Breast epithelium (tissue), 4 donors: Measurements from ENCODE around the gene ZNF547. TPM values are rescaled to one million over a fixed set of nuclear protein-coding genes. Genes with fewer than 3 reads are reported as not detected.

Experiments used
- DNase-seq, 2 donors: peaks; one replicate each; pipeline ENCODE4 v3.0.0-alpha.2; 2019; ENCODE audit warnings: low spot score in 2 of 2
- H3K27ac ChIP-seq, 2 donors: fragments of 200-600 bp; sonication (generic) in 1 of 2; one replicate each; pipeline ENCODE4 v1.5.1; 2016 to 2019; ENCODE audit warnings: mild to moderate bottlenecking in 1 of 2
- H3K27me3 ChIP-seq, 2 donors: fragments of 200-600 bp; sonication (generic) in 1 of 2; one replicate each; pipeline versions ENCODE4 v1.5.1 to v1.6.0; 2017 to 2019; ENCODE audit warnings: control low read depth in 1 of 2, mild to moderate bottlenecking in 1 of 2
- H3K36me3 ChIP-seq: fragments of 200-600 bp; one replicate; pipeline ENCODE4 v1.5.1; 2019
- H3K4me1 ChIP-seq, 2 donors: fragments of 200-600 bp; sonication (generic); one replicate each; pipeline ENCODE4 v1.5.1; 2016 to 2019; ENCODE audit warnings: control low read depth in 1 of 2
- H3K4me3 ChIP-seq, 3 donors: fragments of 200-600 bp; sonication (generic); 1 replicate in 2 of 3; 2 replicates in 1 of 3; pipeline ENCODE4 v1.5.1; 2016 to 2019; ENCODE audit warnings: mild to moderate bottlenecking in 3 of 3, moderate library complexity in 2 of 3
- H3K9me3 ChIP-seq, 2 donors: fragments of 200-600 bp; sonication (generic) in 1 of 2; one replicate each; pipeline ENCODE4 v1.5.1; 2016 to 2019; ENCODE audit warnings: control low read depth in 1 of 2
- CTCF ChIP-seq, 3 donors: fragments of 450-650 bp; IDR thresholded peaks; one replicate each; pipeline ENCODE4 v1.5.1; 2016 to 2017; ENCODE audit warnings: antibody characterized with exemption in 3 of 3, mild to moderate bottlenecking in 3 of 3, moderate library complexity in 3 of 3
- POLR2A ChIP-seq: fragments of 450-650 bp; IDR thresholded peaks from one replicate; pipeline ENCODE4 v1.6.1; 2016; ENCODE audit warnings: antibody characterized with exemption, mild to moderate bottlenecking, moderate library complexity
- POLR2AphosphoS5 ChIP-seq, 3 donors: sonication (generic); formaldehyde crosslinking; IDR thresholded peaks; one replicate each; pipeline ENCODE4 v1.6.1; 2017; ENCODE audit warnings: antibody characterized with exemption in 3 of 3
- intact Hi-C: fragments of 100-400 bp; cut with DNase I; formaldehyde crosslinking; loops from one replicate; pipeline ENCODE4 v1.15.1; 2023; ENCODE audit warnings: low total_unique reads
- total RNA-seq, 3 donors: library from RNA; depleted of rRNA; stranded (reverse); fragments of >200 nt; gene quantifications; one replicate each; pipeline ENCODE4 v1.1.0, GENCODE V29; 2016

ZNF547 gene
- total RNA-seq, 3 donors from 2014 or later = 1.6 to 3.8 (median 2.4) TPM

GRCh38 chr19:57350877-57351805 lies 12.2 kb upstream of the ZNF547 start, which contains the start of gene ZNF304:
Gene ZNF304, plus strand, starts transcription at chr19:57351271. Its CDS starts 394 bp downstream, at chr19:57351665.
- no peaks in the 10 kb centered on the region for H3K27me3 ChIP-seq
- peak within 1 kb of the TSS; percentile 77 for H3K27ac ChIP-seq
- H3K4me1 ChIP-seq = peaks cover 0 to 7% of the 10 kb centered on the region in 2 donors
- H3K4me3 ChIP-seq = peak within 1 kb of the TSS; percentile 65 to 86 (median 84)
- peaks cover 18% of the 10 kb centered on the region for H3K36me3 ChIP-seq
- peaks cover 33 to 34% of the 10 kb centered on the region in 2 donors for H3K9me3 ChIP-seq
- intact Hi-C loops = no loop called here
- TF ChIP-seq POLR2AphosphoS5 (IDR thresholded peaks at IDR 0.05) (peak in 2 of 3 donors; percentile 36 to 67), POLR2A (no peak)
- DNase-seq = peak; percentile 90 to 94

GRCh38 chr19:57351867-57352266 lies 11.5 kb upstream of the ZNF547 start:
- H3K27me3 ChIP-seq = no peaks in the 10 kb centered on the region
- DNase-seq = no peak
- H3K4me3 ChIP-seq = peak overlapping the region; percentile 65 to 86 (median 84)
- H3K27ac ChIP-seq = peak overlapping the region in 1 of 2 donors; percentile 77
- peaks cover 25% of the 10 kb centered on the region for H3K36me3 ChIP-seq
- H3K9me3 ChIP-seq = peaks cover 40 to 41% of the 10 kb centered on the region in 2 donors
- no peak for TF ChIP-seq POLR2A
- no peak for TF ChIP-seq POLR2AphosphoS5 (IDR thresholded peaks at IDR 0.05)
- TF ChIP-seq CTCF (IDR thresholded peaks at IDR 0.05) = no peak
- intact Hi-C loops = no loop called here
- H3K4me1 ChIP-seq = peaks cover 0 to 7% of the 10 kb centered on the region in 2 donors

DNA sequence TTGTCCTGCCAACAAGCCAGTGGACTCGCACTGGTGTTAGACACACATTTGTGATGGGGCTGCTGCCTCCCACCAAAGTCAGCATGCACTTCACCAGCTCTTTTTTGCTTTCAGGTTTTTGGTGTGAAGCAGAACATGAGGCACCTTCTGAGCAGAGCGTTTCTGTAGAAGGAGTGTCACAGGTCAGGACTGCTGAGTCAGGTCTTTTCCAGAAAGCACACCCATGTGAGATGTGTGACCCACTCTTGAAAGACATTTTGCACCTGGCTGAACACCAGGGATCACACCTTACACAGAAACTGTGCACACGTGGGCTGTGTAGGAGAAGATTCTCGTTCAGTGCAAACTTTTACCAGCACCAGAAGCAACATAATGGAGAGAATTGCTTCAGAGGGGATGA lies 7.4 kb upstream of the ZNF547 start:
- Histone ChIP-seq H3K4me1 (peaks cover 0 to 7% of the 10 kb centered on the region in 2 donors), H3K36me3 (peaks cover 25% of the 10 kb centered on the region), H3K27ac (no peak overlapping the region), H3K27me3 (no peaks in the 10 kb centered on the region), H3K9me3 (peaks cover 68 to 74% of the 10 kb centered on the region in 2 donors), H3K4me3 (peak overlapping the region in 1 of 3 donors; percentile 17)
- intact Hi-C loops = no loop called here
- no peak for DNase-seq
- TF ChIP-seq POLR2AphosphoS5 (IDR thresholded peaks at IDR 0.05) = no peak
- TF ChIP-seq CTCF (IDR thresholded peaks at IDR 0.05) = no peak
- TF ChIP-seq POLR2A = no peak

- TF ChIP-seq POLR2AphosphoS5 (IDR thresholded peaks at IDR 0.05) = no peak
- TF ChIP-seq CTCF (IDR thresholded peaks at IDR 0.05) = no peak
- TF ChIP-seq POLR2A = no peak
- intact Hi-C loops = no loop called here
- Histone ChIP-seq H3K27me3 (no peaks in the 10 kb centered on the region), H3K4me3 (no peak overlapping the region), H3K4me1 (peaks cover 0 to under 1% of the 10 kb centered on the region in 2 donors), H3K27ac (no peak overlapping the region), H3K9me3 (peaks cover 74% of the 10 kb centered on the region in 2 donors), H3K36me3 (peaks cover 25% of the 10 kb centered on the region)
- DNase-seq = no peak
These were observed 5.9 kb upstream of the ZNF547 start for GRCh38 chr19:57357406-57357805.

GRCh38 chr19:57359300-57359699 lies 4.1 kb upstream of the ZNF547 start:
- Histone ChIP-seq H3K27ac (no peak overlapping the region), H3K36me3 (peaks cover 23% of the 10 kb centered on the region), H3K27me3 (no peaks in the 10 kb centered on the region), H3K4me1 (no peaks in the 10 kb centered on the region), H3K4me3 (no peak overlapping the region), H3K9me3 (peaks cover 60 to 61% of the 10 kb centered on the region in 2 donors)
- intact Hi-C loops = no loop called here
- DNase-seq = no peak
- TF ChIP-seq POLR2A (no peak), CTCF (IDR thresholded peaks at IDR 0.05) (no peak), POLR2AphosphoS5 (IDR thresholded peaks at IDR 0.05) (no peak)
